NCI-H2029 treated with DMSO at 0.1 percent for 48 hours (cell line): ENCODE data around the gene MAP2K5.
"Not testable (repeated sequence)": the region's sequence is repeated elsewhere in the genome, so short reads cannot be mapped to it uniquely, and the experiment has no call there.

Source experiments
- DNase-seq: peaks from one replicate; lab custom pipeline; 2025; lab: John Stamatoyannopoulos, UW

The MAP2K5 gene

GRCh38 chr15:67672834-67673233, 130.3 kb downstream of the MAP2K5 start:
- not testable (repeated sequence) for DNase-seq

GRCh38 chr15:67674983-67675382, 132.5 kb downstream of the MAP2K5 start:
- DNase-seq = no peak

- DNase-seq = no peak
These were observed 135.6 kb downstream of the MAP2K5 start for GRCh38 chr15:67678089-67678488.

GRCh38 chr15:67678993-67679392, 136.5 kb downstream of the MAP2K5 start:
- no peak for DNase-seq

- DNase-seq = no peak
These were observed 138.1 kb downstream of the MAP2K5 start for GRCh38 chr15:67680641-67681040.

DNA sequence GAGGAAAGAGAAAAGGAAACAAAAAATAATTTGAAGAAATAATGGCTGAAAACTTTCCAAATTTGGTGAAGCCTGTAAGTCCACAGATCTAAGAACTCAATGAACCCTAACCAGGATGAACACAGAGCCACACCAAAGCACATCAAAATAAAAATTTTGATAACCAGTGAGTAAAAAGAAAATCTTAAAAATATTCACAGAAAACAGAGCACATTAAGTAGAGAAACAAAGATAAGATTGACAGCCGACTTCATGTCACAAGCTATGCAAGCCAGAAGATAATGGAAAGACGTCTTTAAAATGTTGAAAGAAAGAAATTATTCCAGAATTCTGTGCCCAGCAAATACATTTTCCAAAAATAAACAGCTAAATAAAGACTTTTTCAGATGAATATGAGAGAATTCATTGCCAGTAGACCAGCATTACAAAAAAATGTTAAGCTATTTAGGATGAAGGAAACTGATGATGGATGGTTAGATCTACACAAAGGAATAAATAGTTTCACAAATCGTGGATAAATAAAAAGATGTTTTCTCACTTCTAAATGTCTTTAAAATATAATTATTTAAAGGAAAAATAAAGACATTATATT, 142.6 kb downstream of the MAP2K5 start:
- no peak for DNase-seq

DNA sequence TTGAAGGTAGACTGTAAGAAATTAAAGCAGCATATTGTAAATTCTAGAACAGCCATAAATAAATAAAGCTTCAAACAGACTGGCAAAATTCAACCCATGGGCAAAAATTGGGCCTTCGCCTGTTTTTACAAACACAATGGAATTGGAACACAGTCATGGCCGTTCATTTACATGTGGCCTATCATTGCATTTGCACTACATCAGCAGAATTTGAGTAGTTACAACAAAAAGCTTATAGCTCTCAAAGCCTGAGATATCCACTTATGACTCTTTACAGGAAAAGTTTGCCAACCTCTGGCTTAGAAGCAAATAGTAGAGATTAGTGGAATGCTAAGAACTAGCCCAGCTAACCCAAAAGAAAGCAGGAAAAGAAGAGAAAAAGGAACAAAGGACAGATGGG, 143.2 kb downstream of the MAP2K5 start:
- DNase-seq = no peak

- DNase-seq = peak; percentile 81
These were observed 148.4 kb downstream of the MAP2K5 start for GRCh38 chr15:67690936-67691335.

DNA sequence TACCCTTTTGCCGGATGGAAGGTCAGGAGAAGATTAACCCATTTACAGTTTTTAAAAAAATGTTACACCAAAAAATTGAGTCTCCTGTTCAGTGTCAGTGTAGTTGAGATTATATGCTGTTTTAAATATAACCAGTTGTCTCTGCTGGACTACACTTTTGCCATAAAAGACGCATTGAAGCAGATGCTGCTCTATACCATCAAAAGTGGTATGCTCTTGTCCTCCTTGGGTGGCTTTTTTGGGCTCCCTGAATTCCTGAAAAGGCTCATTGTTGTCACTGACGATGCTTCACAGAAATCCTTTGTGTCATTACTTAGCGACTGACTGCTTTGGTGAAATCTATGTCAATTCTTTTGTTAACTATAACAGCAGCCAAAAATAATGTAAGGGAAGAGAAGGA, 148.9 kb downstream of the MAP2K5 start:
- no peak for DNase-seq

DNA sequence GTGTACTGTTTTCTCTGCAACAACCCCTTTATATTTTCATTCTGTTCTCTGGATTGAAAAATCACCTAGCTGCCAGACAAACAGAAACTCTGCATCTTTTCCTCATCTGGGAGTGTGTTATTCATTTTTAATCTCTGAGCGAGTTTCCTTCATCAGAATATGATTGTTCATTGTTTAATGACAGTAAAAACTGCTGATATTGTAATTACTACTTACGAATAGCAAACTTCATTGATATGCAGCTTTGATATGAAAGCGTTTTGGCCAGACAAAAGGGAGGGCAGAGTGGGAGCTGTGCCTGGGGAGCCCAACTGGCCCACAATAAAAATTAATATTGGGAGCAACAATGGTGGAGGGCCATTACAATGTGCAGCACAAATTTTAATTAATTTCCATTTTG, 150.1 kb downstream of the MAP2K5 start:
- DNase-seq = no peak

GRCh38 chr15:67696087-67696486, 153.6 kb downstream of the MAP2K5 start:
- no peak for DNase-seq

GRCh38 chr15:67700023-67700422, 157.5 kb downstream of the MAP2K5 start:
- DNase-seq = no peak

DNA sequence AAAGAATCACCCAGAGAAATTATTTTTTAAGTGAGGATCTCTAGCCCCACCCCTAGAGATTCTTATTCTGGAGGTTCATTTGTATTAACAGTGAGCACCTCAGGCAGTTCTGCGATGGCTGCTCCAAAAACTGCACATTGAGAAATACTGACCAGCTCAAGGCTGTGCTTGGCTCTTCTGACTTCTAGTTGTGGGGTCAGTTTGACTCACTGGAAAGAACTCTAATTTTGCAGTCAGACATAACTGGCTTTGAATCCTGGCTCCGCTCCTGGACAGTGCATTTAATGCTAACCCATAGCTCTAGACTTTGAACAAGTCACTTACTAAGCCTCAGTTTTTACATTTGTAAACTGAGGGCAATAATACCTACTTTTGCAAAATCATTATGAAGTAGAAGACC, 159.2 kb downstream of the MAP2K5 start:
- no peak for DNase-seq

- no peak for DNase-seq
These were observed 165.2 kb downstream of the MAP2K5 start for GRCh38 chr15:67707520-67708283.

GRCh38 chr15:67708500-67708899, 166.0 kb downstream of the MAP2K5 start:
- peak; percentile 23 for DNase-seq

GRCh38 chr15:67715170-67715569, 172.7 kb downstream of the MAP2K5 start:
- DNase-seq = peak; percentile 29

- no peak for DNase-seq
These were observed 173.7 kb downstream of the MAP2K5 start for GRCh38 chr15:67716171-67716570.

DNA sequence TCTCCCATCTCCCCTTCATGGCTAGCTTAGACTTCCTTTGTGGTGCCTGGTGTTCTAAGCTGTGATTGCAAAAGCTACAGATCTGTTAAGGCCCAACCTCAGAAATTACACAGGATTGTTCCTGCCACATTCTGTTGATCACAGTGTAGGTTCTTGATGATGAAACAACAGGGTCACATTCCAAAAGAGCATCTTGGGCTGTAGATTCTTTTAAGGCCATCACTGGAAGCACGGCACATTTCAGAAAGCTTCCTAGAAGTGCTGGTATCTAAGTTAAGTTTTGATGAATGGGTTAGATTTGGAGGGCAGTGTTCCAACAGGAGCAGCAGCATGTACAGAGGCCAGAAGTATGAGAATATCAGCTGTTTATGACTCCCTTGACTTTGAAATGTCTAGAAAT, 175.3 kb downstream of the MAP2K5 start:
- DNase-seq = no peak

DNA sequence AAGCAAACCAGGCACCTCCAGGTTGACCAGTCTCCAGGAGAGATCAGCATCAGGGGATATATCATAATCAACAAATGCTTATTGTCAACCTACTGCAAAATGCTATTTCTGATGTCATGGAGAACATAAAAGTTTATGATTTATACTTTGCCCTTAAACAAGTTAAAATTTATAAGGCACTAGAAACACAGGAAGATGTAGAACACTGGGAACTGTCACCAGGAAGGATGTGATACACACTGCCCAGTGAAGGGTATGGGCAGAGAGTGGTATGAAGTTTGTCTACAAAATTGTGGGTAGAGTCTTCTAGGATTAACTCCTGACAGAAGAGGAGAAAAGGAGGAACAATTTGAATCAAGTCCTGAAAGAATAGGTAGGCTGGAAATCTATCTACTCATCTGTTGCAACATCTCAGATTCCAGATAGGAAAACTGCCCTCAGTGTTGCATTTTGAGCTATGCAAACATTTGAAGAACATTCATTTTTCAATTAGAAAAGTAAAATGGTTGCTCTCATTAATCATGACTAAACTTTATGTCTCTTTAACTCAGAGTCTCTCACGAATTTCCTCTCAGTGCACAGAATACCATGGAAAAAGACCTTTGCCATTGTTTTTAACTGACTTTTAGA, 176.9 kb downstream of the MAP2K5 start:
- no peak for DNase-seq

DNA sequence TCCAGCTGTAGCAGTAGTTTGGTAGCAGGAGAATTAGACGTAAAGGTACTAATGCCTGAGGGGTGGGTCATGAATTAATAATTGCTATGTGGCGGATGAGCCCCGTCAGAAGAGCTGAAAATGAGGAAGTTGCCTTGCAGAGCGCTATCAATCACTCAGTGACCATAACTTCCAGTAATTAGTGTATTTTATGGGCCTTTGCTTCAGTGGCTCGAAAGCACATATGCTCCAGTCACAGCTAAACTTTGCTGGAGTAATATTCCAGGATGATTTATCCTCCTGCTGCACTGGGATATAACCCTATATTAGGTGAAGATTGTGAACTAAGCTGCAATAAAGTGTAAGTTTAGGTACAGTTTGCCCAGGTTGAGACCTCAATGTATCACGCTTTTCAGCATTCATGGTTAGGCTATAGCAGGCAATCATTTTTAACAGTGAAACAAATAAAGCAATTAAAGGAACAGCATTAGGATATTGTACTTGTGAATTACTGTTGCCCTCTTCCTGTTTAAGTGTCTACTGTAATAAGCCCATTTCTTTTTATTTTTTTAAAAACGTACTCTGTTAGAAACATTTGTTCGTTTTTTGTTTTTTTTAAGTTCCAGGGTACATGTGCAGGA, 178.2 kb downstream of the MAP2K5 start:
- DNase-seq = no peak

- DNase-seq = no peak
These were observed 179.7 kb downstream of the MAP2K5 start for GRCh38 chr15:67722030-67722817.
